ENCODE data around the gene CDH22. TPM values are rescaled to one million over a fixed set of nuclear protein-coding genes. Genes with fewer than 3 reads are reported as not detected.

The CDH22 gene
- total and polyA plus RNA-seq, 9 of the 15 experiments (the other 6 are each of a cell fraction or from before 2014, with no cell fraction given): 0.07 to 0.08 TPM; not detected in 7

- TF ChIP-seq THRB (CRISPR knock-in tag; conservative IDR thresholded peaks at IDR 0.05) (no peak), ESRRA (IDR thresholded peaks at IDR 0.05; ENCODE audit: borderline replicate concordance, low read depth) (no peak), L3MBTL2 (IDR thresholded peaks at IDR 0.05) (peak; percentile 63; the same call in 1 of the 2 replicates), FIP1L1 (IDR thresholded peaks at IDR 0.05; ENCODE audit: low read depth, low read length, poor library complexity, severe bottlenecking) (no peak), CCNT2 (IDR thresholded peaks at IDR 0.05; ENCODE audit: borderline replicate concordance, extremely low read depth, insufficient read length, low read depth, low read length) (no peak), IRF1 (CRISPR knock-in tag; IDR thresholded peaks at IDR 0.05; ENCODE audit: borderline replicate concordance) (no peak), ATF4 (CRISPR knock-in tag; IDR thresholded peaks at IDR 0.05) (no peak), KLF10 (CRISPR knock-in tag; IDR thresholded peaks at IDR 0.05) (no peak), FOXK1 (CRISPR knock-in tag; IDR thresholded peaks at IDR 0.05; ENCODE audit: borderline replicate concordance) (no peak), HLTF (IDR thresholded peaks at IDR 0.05) (no peak), LEF1 (IDR thresholded peaks at IDR 0.05) (no peak), PCBP2 (IDR thresholded peaks at IDR 0.05; ENCODE audit: low read depth, low read length, poor library complexity, severe bottlenecking) (no peak), CREB1 (IDR thresholded peaks at IDR 0.05) (no peak), CREB1 (CRISPR knock-in tag; IDR thresholded peaks at IDR 0.05) (no peak), DEAF1 (CRISPR knock-in tag; IDR thresholded peaks at IDR 0.05) (no peak), ZNF655 (CRISPR knock-in tag; IDR thresholded peaks at IDR 0.05) (no peak), ZNF778 (CRISPR knock-in tag; IDR thresholded peaks at IDR 0.05) (no peak), RFX1 (IDR thresholded peaks at IDR 0.05) (peak; percentile 89), KLF13 (tag; IDR thresholded peaks at IDR 0.05; ENCODE audit: borderline replicate concordance, low read depth) (no peak), KLF1 (tag; IDR thresholded peaks at IDR 0.05) (no peak)
Observed at GRCh38 chr20:46220455-46221207, 87.7 kb downstream of the CDH22 start (continued).
